Right ventricle myocardium inferior (tissue), 1 donor: ENCODE data around the gene PIK3R5. TPM values are rescaled to one million over a fixed set of nuclear protein-coding genes. Genes with fewer than 3 reads are reported as not detected.
"Not testable (repeated sequence)": the region's sequence is repeated elsewhere in the genome, so short reads cannot be mapped to it uniquely, and the experiment has no call there.

Experiments
- ATAC-seq: fragments of 200-7000 bp; cut with Tn5 transposase; one replicate; pipeline ENCODE4 v1.9.1; 2020; ENCODE audit warnings: mild to moderate bottlenecking, moderate library complexity
- DNase-seq: peaks from one replicate; pipeline ENCODE4 v3.0.0; 2021; ENCODE audit errors: missing footprints
- intact Hi-C: fragments of 100-400 bp; cut with DNase I; formaldehyde crosslinking; loops from one replicate; pipeline ENCODE4 v1.11.0; 2022
- total RNA-seq: library from RNA; stranded (reverse); fragmentation: NEBNext Ultra II Directional; extraction: Animal tissue kit (Norgen Biotek cat#: 25700); gene quantifications from one replicate; pipeline ENCODE4 v1.2.1, GENCODE V29; 2021
- donor health status: DM: no; HTN: yes; CAD: no; lungs with severe emphysema.

The PIK3R5 gene
- total RNA-seq, 1 donor from 2014 or later: 2.8 TPM

DNA sequence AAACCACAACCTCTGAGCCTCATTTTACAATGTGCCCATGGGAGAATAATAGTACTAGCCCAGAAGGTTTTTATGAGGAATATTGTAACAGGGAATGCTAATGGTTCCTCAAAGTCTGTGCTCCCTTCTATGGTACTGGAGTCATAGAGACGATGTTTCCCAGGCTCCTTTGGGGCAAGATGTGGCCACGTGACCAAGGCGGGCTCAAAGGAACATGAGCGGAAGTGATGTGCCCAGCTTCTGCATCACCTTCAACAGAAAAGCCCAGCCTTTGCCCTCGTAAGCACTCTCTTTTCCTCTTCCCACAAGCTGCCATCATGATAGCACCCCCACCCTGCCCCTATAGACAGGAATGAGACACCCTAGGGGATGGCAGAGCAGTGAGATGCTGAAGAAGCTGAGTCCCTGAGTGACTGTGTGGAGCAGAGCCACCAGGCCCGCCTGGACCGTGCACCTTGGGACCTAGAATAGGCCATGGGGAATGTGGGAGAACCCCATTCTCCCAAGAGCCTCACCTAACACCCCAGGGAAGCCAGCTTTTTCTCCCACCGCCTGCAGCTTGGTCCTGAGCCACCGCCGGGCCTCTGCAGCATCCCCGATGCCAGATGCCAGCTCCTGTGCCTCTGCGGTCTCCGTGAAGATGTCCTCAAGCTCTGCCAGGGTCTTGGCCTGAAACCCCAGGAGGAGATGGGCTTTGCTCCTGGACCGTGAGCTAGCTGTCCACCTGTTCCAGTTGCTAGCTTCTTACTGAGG, 75.9 kb downstream of the PIK3R5 start:
- ATAC-seq (no peak), DNase-seq (no peak)
- intact Hi-C loops: no loop called here

DNA sequence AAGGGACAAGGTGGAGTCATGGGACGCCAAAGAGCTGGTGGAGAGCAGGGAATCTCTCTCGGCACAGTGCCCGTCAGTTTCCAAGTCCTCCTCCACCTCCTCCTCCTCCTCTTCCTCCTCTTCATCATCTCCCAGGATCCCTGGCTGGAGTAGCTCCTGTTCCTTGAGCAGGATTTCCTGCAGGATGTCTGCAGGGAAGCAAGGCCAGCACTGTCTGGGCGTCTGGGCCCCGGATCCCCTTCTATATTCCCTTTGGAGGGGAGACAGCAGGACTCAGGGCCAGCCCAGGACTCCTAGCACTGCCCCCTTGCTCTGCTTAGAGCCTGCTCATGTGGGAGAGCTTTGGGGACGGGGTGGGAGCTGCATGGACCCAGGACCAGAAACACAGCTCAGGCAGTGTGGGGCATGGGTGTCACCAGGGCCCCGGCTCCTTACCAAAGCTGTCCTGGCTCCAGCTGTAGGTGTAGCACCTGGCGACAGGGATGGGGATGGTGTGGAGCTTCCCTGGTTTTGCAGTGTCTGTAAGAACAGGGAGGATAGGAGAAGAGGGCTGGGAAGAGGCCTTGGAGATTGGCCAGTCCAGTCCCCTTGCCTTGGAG, 76.7 kb downstream of the PIK3R5 start:
- intact Hi-C loops: no loop called here
- DNase-seq: no peak
- ATAC-seq: no peak

DNA sequence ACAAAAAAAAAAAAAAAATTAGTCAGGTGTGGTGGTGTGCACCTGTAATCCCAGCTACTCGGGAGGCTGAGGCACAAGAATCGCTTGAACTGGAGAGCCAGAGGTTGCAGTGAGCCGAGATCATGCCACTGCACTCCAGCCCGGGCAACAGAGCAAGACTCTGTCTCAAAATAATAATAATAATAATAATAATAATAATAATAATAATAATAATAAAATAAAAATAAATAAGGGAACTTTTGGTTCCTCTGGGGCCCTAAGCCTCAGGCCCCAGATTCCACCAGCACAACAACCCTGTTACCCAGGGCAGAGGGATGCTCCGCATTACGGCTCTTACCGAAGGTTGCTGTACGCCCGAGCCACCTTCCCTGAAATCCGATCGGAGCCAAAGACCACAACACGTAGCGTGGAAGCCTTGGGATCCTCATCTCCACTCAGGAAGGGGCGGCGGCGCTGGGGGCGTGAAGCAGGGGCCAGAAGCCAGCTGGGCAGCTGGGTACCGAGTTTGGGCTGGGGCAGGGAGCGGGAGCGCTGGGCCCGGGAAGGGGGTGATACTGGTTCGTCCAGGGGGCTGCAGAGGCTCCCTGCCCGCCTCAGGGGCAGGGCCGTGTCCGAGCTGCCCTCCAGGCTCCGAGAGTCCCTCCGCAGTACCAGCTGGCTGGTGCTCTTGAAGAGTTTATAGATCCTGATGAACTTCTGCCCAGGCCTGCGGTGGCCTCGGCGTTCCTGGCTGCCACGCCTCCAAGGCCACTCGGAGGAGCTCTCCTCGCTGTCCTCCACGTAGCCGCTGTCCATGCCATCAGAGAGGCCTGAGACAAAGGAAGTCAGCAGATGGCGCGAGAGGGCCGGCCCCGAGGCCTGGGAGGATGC, 77.4 kb downstream of the PIK3R5 start:
- peak; percentile 58 for ATAC-seq
- intact Hi-C loops: no loop called here
- no peak for DNase-seq

DNA sequence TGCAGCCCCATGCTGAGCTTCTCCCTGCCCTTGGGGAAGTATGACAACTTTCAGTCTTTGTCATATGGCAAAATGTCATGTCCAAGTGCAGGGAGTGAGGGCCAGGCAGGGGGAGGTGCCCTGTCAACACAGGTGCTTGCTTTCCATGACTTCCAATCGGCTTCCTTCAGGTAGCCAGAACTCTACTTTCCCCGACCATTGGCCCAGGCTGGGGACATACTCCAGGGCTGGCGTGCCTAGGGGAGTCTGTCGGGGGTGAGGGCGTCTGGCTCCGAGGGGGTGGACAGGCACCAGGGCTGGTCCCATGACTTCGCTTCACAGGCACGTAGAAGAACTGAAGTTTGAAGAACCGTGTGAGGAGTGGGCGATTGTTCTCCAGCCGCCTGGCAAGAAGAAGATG, 78.2 kb downstream of the PIK3R5 start:
- intact Hi-C loops: no loop called here
- ATAC-seq (no peak), DNase-seq (no peak)

DNA sequence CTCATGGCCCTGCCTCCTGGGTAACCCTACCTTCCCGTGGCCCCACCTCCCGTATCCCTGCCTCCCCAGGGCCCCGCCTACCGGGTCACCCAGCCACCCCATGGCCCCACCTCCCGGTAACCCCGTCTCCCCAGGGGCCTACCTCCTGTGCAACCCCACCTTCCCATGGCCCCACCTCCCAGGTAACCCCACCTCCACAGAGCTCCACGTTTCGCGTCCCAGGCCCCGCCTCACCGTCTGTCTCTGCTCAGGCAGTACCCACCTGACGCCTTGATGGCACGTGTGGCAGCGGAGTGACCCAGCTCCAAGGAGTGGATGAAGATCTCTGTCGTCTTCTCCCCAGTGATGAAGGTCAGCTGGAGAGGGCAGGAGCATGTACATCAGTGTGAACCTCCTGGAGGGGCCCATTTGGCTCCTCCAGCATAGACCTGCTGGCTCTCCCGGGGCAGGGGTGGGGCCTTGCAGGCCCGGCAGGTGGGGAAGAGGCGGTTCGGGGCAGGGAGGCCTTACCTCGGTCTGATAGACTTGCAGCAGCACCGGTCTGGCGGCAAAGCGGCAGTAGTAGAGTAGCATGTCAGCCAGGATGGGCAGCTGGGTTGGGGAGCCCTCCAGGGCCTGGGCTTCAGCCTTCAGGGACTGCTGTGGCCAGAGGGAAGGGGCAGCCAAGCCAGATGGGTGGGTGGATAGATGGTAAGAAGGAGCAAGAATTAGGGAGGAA, 79.4 kb downstream of the PIK3R5 start:
- intact Hi-C loops: no loop called here
- ATAC-seq (no peak), DNase-seq (no peak)

DNA sequence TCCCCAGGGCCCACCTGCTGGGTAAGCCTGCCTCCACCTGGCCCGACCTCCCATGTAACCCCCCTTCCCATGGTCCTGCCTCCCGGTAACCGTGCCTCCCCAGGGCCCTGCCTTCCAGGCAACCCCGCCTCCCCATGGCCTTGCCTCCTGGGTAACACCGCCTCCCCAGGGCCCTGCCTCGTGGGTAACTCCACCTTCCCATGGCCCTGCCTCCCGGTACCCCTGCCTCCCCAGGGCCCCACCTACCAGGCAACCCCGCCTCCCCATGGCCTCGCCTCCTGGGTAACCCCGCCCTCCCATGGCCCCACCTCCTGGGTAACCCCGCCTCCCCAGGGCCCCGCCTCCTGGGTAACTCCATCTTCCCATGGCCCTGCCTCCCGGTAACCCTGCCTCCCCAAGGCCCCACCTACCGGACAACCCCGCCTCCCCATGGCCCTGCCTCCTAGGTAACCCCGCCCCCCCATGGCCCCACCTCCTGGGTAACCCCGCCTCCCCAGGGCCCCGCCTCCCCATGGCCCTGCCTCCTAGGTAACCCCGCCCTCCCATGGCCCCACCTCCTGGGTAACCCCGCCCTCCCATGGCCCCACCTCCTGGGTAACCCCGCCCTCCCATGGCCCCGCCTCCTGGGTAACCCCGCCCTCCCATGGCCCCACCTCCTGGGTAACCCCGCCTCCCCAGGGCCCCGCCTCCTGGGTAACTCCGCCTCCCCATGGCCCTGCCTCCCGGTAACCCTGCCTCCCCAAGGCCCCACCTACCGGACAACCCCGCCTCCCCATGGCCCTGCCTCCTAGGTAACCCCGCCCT, 80.1 kb downstream of the PIK3R5 start:
- intact Hi-C loops, ATAC-seq: not testable (repeated sequence)

DNA sequence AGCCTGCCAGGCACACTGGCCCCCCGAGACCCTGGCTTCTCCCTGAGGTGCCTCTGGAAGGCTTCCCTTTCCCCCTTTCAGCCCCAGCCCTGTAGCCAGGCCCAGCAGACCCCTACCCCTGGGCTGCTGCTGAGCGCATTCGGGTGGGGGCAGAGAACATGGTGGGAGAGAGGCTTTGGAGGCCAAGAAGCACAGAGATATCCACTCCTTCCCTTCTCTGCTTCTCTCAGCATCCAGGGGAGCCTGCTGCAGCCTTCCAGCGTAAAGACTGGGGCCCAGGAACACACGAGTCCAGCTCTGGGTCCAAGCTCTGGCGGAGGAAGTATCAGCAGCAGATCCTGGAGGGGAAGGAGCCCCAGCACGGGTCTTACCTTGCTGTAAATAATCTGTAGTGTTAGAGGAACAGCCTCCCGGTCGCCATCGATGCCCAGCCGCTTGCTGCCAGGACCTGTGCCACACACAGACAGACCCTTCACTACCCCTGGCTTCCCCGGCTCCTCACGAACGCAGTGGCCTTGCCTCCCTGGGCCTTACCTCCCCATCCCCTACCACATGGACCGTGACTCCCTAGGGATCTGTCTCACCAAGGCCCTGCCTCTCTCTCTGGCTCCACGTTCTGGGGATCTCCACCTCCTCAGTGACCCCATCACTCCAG, 81.0 kb downstream of the PIK3R5 start:
- DNase-seq (no peak), ATAC-seq (no peak)
- intact Hi-C loops: no loop called here

More for the DNA sequence above, 80.1 kb downstream of the PIK3R5 start:
- not testable (repeated sequence) for DNase-seq

DNA sequence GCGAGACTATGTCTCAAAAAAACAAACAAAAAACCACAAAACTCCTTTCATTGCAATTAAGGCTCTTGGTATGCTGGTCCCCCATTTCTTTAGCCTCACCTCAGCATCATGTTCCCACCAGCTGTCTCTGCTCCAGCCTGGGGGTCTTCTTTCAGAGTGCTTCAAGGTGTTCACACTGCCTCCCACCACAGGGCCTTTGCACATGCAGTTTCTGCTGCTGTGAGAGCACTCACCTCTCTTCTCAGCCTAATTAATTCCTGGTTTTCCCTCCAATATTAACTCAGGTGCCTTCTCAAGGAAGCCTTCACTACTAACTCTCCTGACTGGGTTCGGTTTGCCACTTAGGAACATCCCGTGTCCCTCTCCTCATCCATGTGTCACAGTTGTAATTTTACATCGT, 82.2 kb downstream of the PIK3R5 start:
- no peak for ATAC-seq
- DNase-seq: no peak
- intact Hi-C loops: no loop called here

DNA sequence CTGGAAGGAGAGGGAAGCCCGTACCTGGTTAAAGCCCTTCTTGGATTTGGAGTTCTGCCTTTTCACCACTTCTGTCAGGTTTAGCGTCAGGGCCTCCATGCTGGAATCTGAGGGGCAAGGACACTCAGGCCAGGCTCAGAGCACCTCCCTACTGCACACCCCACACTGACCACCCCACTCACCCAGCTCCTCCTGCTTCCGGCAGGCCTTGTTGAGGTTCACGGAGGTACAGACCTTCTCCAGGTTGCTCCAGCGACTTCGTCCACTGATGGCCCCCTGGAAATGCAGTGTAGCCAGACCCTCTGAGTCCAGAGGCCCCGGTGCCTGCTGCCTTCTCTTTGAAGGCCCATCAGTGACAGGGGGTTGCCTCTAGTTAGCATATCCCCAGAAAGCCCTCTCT, 83.9 kb downstream of the PIK3R5 start:
- ATAC-seq (no peak), DNase-seq (no peak)
- intact Hi-C loops: no loop called here

DNA sequence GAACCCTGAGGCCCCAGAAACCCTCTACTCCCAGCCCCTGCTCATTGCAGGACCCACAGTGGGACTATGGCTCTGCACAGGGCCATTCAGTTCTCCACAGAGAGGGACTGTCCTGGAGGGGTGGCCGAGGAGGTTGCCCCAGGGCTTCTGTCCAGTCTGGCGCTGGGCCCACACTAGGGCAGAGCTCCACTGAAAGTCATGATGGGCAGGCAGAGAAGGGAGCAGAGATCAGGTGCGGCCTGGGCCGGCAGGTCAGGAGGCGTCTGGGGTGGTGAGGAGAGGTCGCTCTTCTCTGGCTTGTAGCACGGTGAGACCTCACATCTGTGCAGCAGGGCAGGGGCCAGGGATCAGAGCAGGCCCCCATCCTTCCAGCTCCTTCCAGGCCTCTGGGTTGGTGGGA, 85.0 kb downstream of the PIK3R5 start:
- no peak for ATAC-seq
- intact Hi-C loops: no loop called here
- no peak for DNase-seq

DNA sequence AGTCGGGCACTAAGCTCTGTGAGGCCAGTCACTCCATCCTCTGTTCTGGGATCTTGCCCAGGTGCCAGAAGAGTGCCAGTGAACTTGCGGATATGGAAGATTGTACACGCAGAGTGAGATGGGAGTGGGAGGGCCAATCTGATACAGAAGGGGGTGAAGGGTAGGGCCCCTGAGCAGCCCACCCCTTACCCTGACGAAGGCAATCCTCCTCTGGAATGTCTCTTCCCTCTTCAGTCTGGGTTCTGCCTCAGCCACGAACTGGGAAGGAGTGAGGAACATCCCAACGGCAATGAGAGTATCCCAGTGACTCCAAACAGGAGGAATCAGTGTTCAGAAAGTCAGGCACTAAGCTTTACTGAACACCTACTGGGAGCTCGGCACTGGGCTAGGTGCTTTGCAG, 86.1 kb downstream of the PIK3R5 start:
- intact Hi-C loops: no loop called here
- DNase-seq: no peak
- no peak for ATAC-seq

DNA sequence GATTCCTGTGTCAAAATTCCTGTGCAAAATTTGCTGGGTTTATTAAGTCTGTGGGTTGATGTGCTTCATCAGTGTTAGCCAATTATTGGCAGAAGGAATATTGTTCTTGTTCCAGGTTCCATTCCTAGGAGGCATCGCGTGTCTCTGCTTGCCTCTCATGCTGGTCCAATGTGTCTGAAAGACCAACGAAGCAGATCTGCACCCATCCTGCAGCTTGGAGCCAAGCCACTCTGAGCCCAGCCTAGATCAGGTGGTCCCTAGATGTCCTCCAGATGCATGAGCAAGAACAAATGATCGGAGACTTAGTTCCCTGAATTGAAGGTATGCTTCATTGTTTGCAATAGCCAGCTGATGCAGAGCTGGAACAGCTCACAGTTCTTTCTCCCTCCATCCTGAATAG, 87.5 kb downstream of the PIK3R5 start:
- intact Hi-C loops: no loop called here
- DNase-seq (no peak), ATAC-seq (no peak)

DNA sequence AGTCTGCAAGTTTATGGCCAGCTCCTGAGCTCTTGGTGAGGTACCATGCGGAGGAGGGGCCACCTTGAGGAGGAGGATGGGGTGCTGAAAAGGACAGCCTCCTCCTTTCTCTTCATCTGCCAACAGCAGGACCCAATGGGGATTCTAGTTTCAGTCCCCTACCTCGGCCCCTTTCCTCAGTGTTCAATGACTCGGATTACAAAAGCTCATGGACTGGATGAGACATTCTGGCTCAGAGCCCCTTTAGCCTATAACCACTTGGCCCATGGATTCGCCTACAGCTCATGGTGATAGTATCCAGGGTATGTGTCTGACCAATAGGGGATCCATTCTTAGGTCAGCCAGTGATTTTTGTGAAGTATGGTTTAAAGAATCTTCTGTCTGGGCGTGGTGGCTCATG, 89.5 kb downstream of the PIK3R5 start:
- intact Hi-C loops: no loop called here
- DNase-seq (no peak), ATAC-seq (no peak)

DNA sequence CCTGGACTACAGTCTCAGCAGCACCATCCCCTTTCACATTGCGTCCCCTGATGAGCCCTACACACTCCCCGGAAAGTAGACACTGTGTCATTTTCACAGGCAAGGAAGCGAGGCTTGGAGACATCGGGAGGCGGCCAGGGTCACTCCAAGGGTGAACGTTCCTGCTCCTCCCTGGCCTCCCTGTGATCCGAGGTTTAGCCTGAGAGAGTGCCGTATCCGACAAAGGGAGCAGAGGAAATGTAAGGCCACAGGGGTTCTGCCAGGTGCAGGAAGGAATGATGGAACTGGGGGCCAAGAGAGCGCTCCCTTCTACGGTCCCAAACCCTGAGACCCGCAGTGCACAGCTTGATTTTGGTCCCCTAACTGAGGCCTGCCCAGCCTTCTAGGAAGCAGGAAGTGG, 90.1 kb downstream of the PIK3R5 start:
- ATAC-seq: no peak
- intact Hi-C loops: no loop called here
- DNase-seq: no peak

DNA sequence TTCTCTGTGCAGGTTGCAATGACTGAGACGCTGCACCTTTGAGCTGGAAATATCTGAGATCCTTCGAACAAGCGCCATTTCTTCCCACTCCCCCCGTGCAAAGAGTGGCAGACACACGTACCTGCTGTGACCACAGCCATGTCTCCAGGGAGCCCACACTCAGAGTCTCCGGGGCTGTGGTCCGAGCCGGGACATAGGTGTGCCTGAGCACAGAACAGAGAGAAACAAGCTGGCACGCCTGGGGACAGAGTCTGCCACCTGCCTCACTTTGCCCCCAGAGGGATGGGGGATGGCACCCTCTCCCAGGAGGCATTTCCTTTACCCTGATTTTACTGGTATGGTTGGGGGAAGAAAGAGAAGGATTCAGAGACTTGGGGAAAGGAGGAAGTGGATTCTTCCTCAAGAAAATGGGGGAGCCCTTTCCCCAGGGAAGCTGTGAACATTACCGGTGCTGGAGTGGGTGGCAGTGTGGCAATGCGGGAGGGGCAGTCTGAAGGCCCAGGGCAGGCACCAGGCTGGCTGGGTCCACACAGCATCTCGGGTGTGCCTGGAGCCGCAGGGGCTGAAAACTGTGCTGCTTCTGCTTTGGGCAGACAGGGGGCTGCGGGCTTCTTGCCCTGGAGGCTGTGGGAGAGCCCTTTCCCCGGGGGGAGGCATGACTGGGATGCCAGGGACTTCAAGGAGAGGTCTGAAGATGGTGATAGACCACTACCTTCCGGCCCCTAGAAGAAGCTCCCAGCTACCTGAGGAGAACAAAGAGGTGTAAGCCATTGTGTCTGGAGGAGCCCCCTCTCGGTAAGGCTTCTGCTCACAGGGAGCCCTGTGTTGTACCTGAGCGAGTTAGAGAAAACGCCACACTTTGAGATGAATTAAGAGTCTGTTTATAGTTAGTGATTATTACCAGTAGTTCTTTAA, 91.4 kb downstream of the PIK3R5 start:
- intact Hi-C loops: no loop called here
- ATAC-seq: no peak

DNA sequence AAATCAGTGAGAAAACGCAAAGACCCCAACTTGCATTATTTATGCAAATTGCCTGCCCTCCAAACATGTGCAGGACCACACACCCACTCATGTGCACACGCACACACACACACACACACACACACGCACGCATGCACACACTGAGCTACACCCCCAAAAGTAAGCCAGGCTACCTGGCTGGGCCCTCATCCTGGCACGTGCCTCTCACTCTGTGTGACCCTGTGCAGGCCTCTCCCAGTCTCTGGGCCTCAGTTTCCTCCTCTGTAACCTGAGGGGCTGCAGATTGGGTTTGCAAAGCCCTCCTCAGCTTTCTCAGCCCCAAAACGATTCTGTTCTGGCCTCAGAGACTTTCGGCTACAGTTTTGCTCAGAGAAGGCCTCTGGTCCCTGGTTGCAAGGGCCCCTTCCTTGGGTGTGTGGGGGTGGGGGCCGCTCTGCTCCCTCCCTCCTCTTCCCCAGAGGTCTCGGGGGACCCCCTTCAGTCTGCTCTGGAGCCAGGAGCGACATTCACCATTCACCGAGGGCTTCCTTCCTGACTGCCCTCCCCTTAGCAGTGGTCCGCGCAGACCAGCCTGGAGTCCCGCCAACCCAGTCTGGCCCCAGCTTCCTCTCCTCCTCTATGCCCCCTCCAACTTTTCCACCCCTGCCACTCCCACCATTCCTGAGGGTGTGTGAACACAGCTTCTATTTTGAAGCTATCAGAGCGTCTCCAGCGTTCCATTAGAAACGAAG, 92.6 kb downstream of the PIK3R5 start:
- intact Hi-C loops: no loop called here
- ATAC-seq (no peak), DNase-seq (no peak)

More for the DNA sequence above, 91.4 kb downstream of the PIK3R5 start:
- DNase-seq: no peak
